Keratinocyte (primary cell): Measurements from ENCODE around the gene STATH. TPM values are rescaled to one million over a fixed set of nuclear protein-coding genes. Genes with fewer than 3 reads are reported as not detected.

Experiments used
- DNase-seq: peaks from one replicate; pipeline ENCODE4 v3.0.0-alpha.2; 2011; ENCODE audit warnings: low read depth, missing footprints, low spot score
- FAIRE-seq: peaks from 2 replicates; lab custom pipeline; 2011; peaks lifted over from hg19 to GRCh38; lab: Jason Lieb, UNC
- H2AFZ ChIP-seq: 2 replicates; pipeline ENCODE4 v1.6.0; 2012; ENCODE audit warnings: low read length, control low read depth, inconsistent platforms; ENCODE audit not compliant: control insufficient read depth
- H3K27ac ChIP-seq: 2 replicates; pipeline ENCODE4 v1.5.1; 2011; ENCODE audit warnings: low read length; ENCODE audit not compliant: control insufficient read depth, insufficient read depth
- H3K27me3 ChIP-seq: 3 replicates; pipeline ENCODE4 v1.6.0; 2011; ENCODE audit warnings: low read length; ENCODE audit not compliant: control insufficient read depth, insufficient read depth; ENCODE audit errors: extremely low read depth
- H3K36me3 ChIP-seq, 2 experiments: 2 replicates in 1 of 2; 3 replicates in 1 of 2; pipeline ENCODE4 v1.5.1; 2011; ENCODE audit warnings: low read length in 2 of 2, mild to moderate bottlenecking in 1 of 2; ENCODE audit not compliant: control insufficient read depth in 2 of 2, insufficient read depth in 2 of 2; ENCODE audit errors: extremely low read depth in 1 of 2
- H3K4me1 ChIP-seq: 3 replicates; pipeline ENCODE4 v1.5.1; 2011; ENCODE audit warnings: low read length; ENCODE audit not compliant: control insufficient read depth, insufficient read depth; ENCODE audit errors: extremely low read depth
- H3K4me2 ChIP-seq: 3 replicates; pipeline ENCODE4 v1.6.0; 2011; ENCODE audit warnings: low read depth, low read length; ENCODE audit not compliant: control insufficient read depth, insufficient read depth; ENCODE audit errors: extremely low read depth
- H3K4me3 ChIP-seq, 3 experiments: fragments of 200-600 bp in 1 of 3; sonication (generic) in 1 of 3; 2 replicates in 2 of 3; 3 replicates in 1 of 3; pipeline ENCODE4 v1.5.1; 2011 to 2016; ENCODE audit warnings: low read length in 3 of 3, mild to moderate bottlenecking in 3 of 3, control low read depth in 2 of 3, inconsistent platforms in 1 of 3, low read depth in 1 of 3, mixed read lengths in 1 of 3, mixed run types in 1 of 3, moderate library complexity in 1 of 3; ENCODE audit not compliant: control insufficient read depth in 2 of 3, insufficient read depth in 2 of 3; ENCODE audit errors: extremely low read depth in 1 of 3
- H3K79me2 ChIP-seq: 2 replicates; pipeline ENCODE4 v1.6.0; 2012; ENCODE audit warnings: low read length; ENCODE audit not compliant: control insufficient read depth, insufficient read depth
- H3K9ac ChIP-seq: 3 replicates; pipeline ENCODE4 v1.6.0; 2011; ENCODE audit warnings: low read length; ENCODE audit not compliant: control insufficient read depth, insufficient read depth; ENCODE audit errors: extremely low read depth
- H3K9me1 ChIP-seq: 3 replicates; pipeline ENCODE4 v1.6.0; 2011; ENCODE audit warnings: low read length; ENCODE audit not compliant: control insufficient read depth, insufficient read depth; ENCODE audit errors: extremely low read depth
- H3K9me3 ChIP-seq: 2 replicates; pipeline ENCODE4 v1.5.1; 2012; ENCODE audit warnings: low read depth, low read length; ENCODE audit not compliant: control insufficient read depth
- H4K20me1 ChIP-seq: 3 replicates; pipeline ENCODE4 v1.6.0; 2011; ENCODE audit warnings: low read length; ENCODE audit not compliant: control insufficient read depth, insufficient read depth; ENCODE audit errors: extremely low read depth
- EZH2 ChIP-seq: IDR thresholded peaks from one replicate; pipeline ENCODE4 v1.6.1; 2012; ENCODE audit warnings: inconsistent platforms, mild to moderate bottlenecking, low read length, moderate library complexity
- dilution Hi-C: fragments of 300-500 bp; cut with MboI; formaldehyde crosslinking; loops from one replicate; pipeline ENCODE4 v1.7.0; 2020; ENCODE audit warnings: low sequenced_read_pairs; ENCODE audit not compliant: extremely low pct_ligation_motif_present
- polyA plus RNA-seq, 5 experiments: library from polyadenylated mRNA; depleted of rRNA in 3 of 5; stranded (reverse) in 3 of 5; stranded (forward) in 1 of 5; unstranded in 1 of 5; fragments of >200 nt; gene quantifications; 1 replicate in 1 of 5; 2 replicates in 3 of 5; 3 replicates in 1 of 5; pipeline versions ENCODE4 v1.2.1 to v1.2.3, GENCODE V29; 2011 to 2012; ENCODE audit warnings: missing spikeins in 2 of 5, low read depth in 1 of 5, low replicate concordance in 1 of 5
- TF ChIP-seq, protein P1 (sequence below), 3 experiments: IDR thresholded peaks in 1 of 3; conservative IDR thresholded peaks in 1 of 3; optimal IDR thresholded peaks in 1 of 3; 2 replicates in 2 of 3; 3 replicates in 1 of 3; pipeline versions ENCODE3 to v1.5.1; 2011; ENCODE audit warnings: low read length in 3 of 3, mild to moderate bottlenecking in 3 of 3, moderate library complexity in 2 of 3, control low read depth in 1 of 3, inconsistent platforms in 1 of 3; ENCODE audit not compliant: insufficient read depth in 2 of 3; ENCODE audit errors: extremely low read depth in 1 of 3

STATH gene
- polyA plus RNA-seq, 1 donor (not counting 4 experiments of a cell fraction or from before 2014, with no cell fraction given): not detected

DNA sequence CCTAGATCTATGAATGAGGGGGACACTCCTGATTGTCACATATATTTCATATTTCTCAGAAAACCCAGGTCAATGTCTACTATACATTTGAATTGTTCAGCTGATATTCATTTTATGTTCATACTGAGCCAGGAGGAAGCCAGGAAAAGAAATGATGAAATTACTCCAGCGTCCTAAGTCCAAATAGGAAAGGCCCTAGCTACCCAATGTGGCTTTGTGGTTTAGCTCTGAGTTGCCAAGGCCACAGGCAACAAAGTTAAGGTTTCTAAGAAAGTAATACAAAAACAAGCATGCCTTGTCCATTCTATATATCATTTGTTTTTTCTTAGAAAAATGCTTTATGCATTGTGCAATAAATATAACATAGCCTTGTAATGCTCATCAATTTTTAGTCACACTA, 25.7 kb upstream of the STATH start:
- H2AFZ ChIP-seq: no peak overlapping the region
- H3K4me3 ChIP-seq: no peak overlapping the region
- no peaks in the 10 kb centered on the region for H3K36me3 ChIP-seq
- no peak for FAIRE-seq
- no peaks in the 10 kb centered on the region for H3K9me1 ChIP-seq
- no peaks in the 10 kb centered on the region for H3K27me3 ChIP-seq
- H3K9me3 ChIP-seq: no peaks in the 10 kb centered on the region
- no peak overlapping the region for H3K27ac ChIP-seq
- H3K79me2 ChIP-seq: no peaks in the 10 kb centered on the region
- no peaks in the 10 kb centered on the region for H3K4me1 ChIP-seq
- no peaks in the 10 kb centered on the region for H4K20me1 ChIP-seq
- TF ChIP-seq EZH2: no peak
- TF ChIP-seq, protein P1, sequence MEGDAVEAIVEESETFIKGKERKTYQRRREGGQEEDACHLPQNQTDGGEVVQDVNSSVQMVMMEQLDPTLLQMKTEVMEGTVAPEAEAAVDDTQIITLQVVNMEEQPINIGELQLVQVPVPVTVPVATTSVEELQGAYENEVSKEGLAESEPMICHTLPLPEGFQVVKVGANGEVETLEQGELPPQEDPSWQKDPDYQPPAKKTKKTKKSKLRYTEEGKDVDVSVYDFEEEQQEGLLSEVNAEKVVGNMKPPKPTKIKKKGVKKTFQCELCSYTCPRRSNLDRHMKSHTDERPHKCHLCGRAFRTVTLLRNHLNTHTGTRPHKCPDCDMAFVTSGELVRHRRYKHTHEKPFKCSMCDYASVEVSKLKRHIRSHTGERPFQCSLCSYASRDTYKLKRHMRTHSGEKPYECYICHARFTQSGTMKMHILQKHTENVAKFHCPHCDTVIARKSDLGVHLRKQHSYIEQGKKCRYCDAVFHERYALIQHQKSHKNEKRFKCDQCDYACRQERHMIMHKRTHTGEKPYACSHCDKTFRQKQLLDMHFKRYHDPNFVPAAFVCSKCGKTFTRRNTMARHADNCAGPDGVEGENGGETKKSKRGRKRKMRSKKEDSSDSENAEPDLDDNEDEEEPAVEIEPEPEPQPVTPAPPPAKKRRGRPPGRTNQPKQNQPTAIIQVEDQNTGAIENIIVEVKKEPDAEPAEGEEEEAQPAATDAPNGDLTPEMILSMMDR (optimal IDR thresholded peaks at IDR 0.05 in 1 of 3, IDR thresholded peaks at IDR 0.05 in 1 of 3, conservative IDR thresholded peaks at IDR 0.05 in 1 of 3; ENCODE audit: extremely low read depth in 1 of 3, insufficient read depth in 2 of 3, low read length in 3 of 3): no peak
- DNase-seq: no peak
- dilution Hi-C loops: no loop called here
- H3K4me2 ChIP-seq: no peak overlapping the region
- H3K9ac ChIP-seq: no peak overlapping the region

DNA sequence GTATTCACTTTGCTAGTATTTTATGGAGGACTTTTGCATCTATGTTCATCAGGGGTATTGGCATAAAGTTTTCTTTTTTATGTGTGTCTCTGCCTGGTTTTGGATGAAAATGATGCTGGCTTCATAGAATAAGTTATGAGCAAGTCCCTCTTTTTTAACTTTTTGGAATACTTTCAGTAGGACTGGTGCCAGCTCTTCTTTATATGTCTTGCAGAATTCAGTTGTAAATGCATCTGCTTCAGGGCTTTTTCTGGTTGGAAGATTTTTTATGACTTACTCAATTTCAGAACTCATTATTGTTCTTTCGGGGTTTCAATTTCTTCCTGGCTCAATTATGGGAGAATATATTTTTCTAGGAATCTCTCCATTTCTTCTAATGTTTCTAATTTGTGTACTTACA, 21.1 kb upstream of the STATH start:
- Histone ChIP-seq H3K79me2 (no peaks in the 10 kb centered on the region), H3K4me1 (no peaks in the 10 kb centered on the region), H3K9me1 (no peaks in the 10 kb centered on the region), H3K9ac (no peak overlapping the region), H3K36me3 (no peaks in the 10 kb centered on the region), H3K27ac (no peak overlapping the region), H3K4me3 (no peak overlapping the region), H3K4me2 (no peak overlapping the region), H3K9me3 (no peaks in the 10 kb centered on the region), H2AFZ (no peak overlapping the region), H4K20me1 (no peaks in the 10 kb centered on the region), H3K27me3 (no peaks in the 10 kb centered on the region)
- dilution Hi-C loops: no loop called here
- FAIRE-seq (no peak), DNase-seq (no peak)
- TF ChIP-seq EZH2: no peak
- TF ChIP-seq, protein P1 (optimal IDR thresholded peaks at IDR 0.05 in 1 of 3, IDR thresholded peaks at IDR 0.05 in 1 of 3, conservative IDR thresholded peaks at IDR 0.05 in 1 of 3; ENCODE audit: extremely low read depth in 1 of 3, insufficient read depth in 2 of 3, low read length in 3 of 3): no peak
